ENCODE results near the gene CALD1. TPM values are rescaled to one million over a fixed set of nuclear protein-coding genes. Genes with fewer than 3 reads are reported as not detected.

CALD1 gene
- total and polyA plus RNA-seq, 4 donors: 658 to 1,700 (median 1,168) TPM

GRCh38 chr7:134787720-134788119 lies 8.3 kb downstream of the CALD1 start:
- no peaks in the 10 kb centered on the region for H3K9me3 ChIP-seq (ENCODE audit: control insufficient read depth, low read length)
- no peaks in the 10 kb centered on the region for H3K27me3 ChIP-seq (ENCODE audit: control insufficient read depth in 1 of 2, insufficient read depth in 2 of 2, low read length in 1 of 2)
- H3K27ac ChIP-seq (ENCODE audit: low read depth in 1 of 2, low read length in 2 of 2): peak overlapping the region; percentile 92 to 96
- peak overlapping the region; percentile 27 to 68 for H3K4me3 ChIP-seq (ENCODE audit: low read length in 2 of 2)
- peaks cover 12 to 17% of the 10 kb centered on the region in 2 donors for H3K4me1 ChIP-seq (ENCODE audit: control insufficient read depth in 1 of 2, insufficient read depth in 2 of 2, low read length in 2 of 2)
- 5 to 14% methylated on average over 3 of the region's 3 CpGs for WGBS, 2 donors
- ATAC-seq (ENCODE audit: low FRiP score): no peak
- DNase-seq: no peak
- no peaks in the 10 kb centered on the region for H3K36me3 ChIP-seq (ENCODE audit: control insufficient read depth in 1 of 2, insufficient read depth in 2 of 2, low read length in 1 of 2)
- intact Hi-C loops (cut with DNase I): loop anchor here in 1 of 2 donors (10.0 kb wide), 1 partner anchor 377 kb away; no protein-coding TSS in a partner anchor

- no peak overlapping the region for H3K4me3 ChIP-seq (ENCODE audit: low read length in 2 of 2)
- intact Hi-C loops (cut with DNase I): loop anchor here in 1 of 2 donors (10.0 kb wide), 1 partner anchor 377 kb away; no protein-coding TSS in a partner anchor
- WGBS, 2 donors: 30% methylated on average over 2 of the region's 2 CpGs
- no peaks in the 10 kb centered on the region for H3K36me3 ChIP-seq (ENCODE audit: control insufficient read depth in 1 of 2, insufficient read depth in 2 of 2, low read length in 1 of 2)
- peak overlapping the region; percentile 51 to 79 for H3K27ac ChIP-seq (ENCODE audit: low read depth in 1 of 2, low read length in 2 of 2)
- peaks cover 12 to 17% of the 10 kb centered on the region in 2 donors for H3K4me1 ChIP-seq (ENCODE audit: control insufficient read depth in 1 of 2, insufficient read depth in 2 of 2, low read length in 2 of 2)
- no peak for ATAC-seq (ENCODE audit: low FRiP score)
- H3K9me3 ChIP-seq (ENCODE audit: control insufficient read depth, low read length): no peaks in the 10 kb centered on the region
- DNase-seq: no peak
- no peaks in the 10 kb centered on the region for H3K27me3 ChIP-seq (ENCODE audit: control insufficient read depth in 1 of 2, insufficient read depth in 2 of 2, low read length in 1 of 2)
Measured at GRCh38 chr7:134788191-134788590, 8.8 kb downstream of the CALD1 start.

DNA sequence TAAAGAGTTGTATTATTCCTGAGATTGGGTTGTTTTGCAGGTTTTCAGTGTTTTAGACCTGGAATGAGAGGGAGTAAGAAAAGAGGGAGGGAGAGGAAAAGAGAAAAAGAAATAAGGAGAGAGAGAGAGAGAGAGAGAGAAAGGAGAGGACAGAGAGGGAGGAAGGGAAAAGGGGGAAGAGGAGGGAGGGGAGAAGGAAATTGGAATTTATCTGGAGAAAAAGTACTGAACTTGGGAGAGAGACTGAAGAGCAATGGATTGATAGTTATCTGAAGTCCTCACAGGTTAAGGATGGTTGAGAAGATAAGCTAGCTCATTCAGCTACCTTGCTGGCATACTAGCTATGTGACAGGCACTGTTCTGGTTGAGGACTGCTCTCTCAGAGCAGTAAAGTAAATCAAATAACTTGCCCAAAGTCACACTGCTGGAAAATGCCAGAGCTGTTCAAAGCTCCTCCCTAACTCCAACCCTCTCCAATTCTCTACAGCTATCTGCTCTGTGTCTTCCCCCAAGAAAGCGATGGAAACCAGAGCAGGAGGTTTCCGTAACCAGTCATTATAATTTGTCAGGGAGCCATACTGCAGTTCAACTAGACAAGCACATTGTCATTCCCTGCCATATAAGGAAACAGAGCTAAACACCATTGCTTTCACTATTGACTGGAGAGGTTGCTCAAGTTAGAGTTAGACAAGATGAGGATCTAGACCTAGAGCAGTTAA lies 10.7 kb downstream of the CALD1 start:
- H3K36me3 ChIP-seq (ENCODE audit: control insufficient read depth in 1 of 2, insufficient read depth in 2 of 2, low read length in 1 of 2): no peaks in the 10 kb centered on the region
- intact Hi-C loops (cut with DNase I): loop anchor here in 1 of 2 donors (10.0 kb wide), 1 partner anchor 375 kb away; no protein-coding TSS in a partner anchor
- DNase-seq: no peak
- H3K27ac ChIP-seq (ENCODE audit: low read depth in 1 of 2, low read length in 2 of 2): peak overlapping the region; percentile 89 to 97
- peak; percentile 51 for ATAC-seq (ENCODE audit: low FRiP score)
- 0 to 10% methylated on average over 2 of the region's 2 CpGs for WGBS, 2 donors
- peaks cover 14 to 17% of the 10 kb centered on the region in 2 donors for H3K4me1 ChIP-seq (ENCODE audit: control insufficient read depth in 1 of 2, insufficient read depth in 2 of 2, low read length in 2 of 2)
- H3K27me3 ChIP-seq (ENCODE audit: control insufficient read depth in 1 of 2, insufficient read depth in 2 of 2, low read length in 1 of 2): no peaks in the 10 kb centered on the region
- H3K9me3 ChIP-seq (ENCODE audit: control insufficient read depth, low read length): no peaks in the 10 kb centered on the region
- H3K4me3 ChIP-seq (ENCODE audit: low read length in 2 of 2): peak overlapping the region in 1 of 2 donors; percentile 41

DNA sequence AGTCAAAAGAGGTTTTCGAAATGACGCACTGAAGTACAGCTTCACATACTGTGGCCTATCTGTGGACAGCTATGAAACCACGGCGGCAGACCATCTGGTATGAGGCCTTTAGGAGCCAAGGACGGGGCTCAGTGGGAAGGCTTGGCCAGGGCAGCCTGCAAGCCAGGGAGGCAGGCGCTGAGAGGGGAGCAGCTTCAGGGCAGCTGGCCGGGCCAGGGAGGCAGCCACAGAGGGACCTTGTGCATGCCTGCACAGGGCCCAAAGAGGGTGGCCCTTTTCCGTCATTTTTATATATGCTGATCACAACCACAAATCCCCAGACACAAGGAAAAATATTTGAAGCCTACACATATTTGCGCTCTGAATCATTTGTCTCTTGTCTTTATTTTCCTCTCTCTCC lies 13.5 kb downstream of the CALD1 start:
- intact Hi-C loops (cut with DNase I): no loop called here
- Histone ChIP-seq H3K9me3 (ENCODE audit: control insufficient read depth, low read length) (no peaks in the 10 kb centered on the region), H3K27ac (ENCODE audit: low read depth in 1 of 2, low read length in 2 of 2) (peak overlapping the region; percentile 14 to 98), H3K4me3 (ENCODE audit: low read length in 2 of 2) (no peak overlapping the region), H3K4me1 (ENCODE audit: control insufficient read depth in 1 of 2, insufficient read depth in 2 of 2, low read length in 2 of 2) (peaks cover 12 to 17% of the 10 kb centered on the region in 2 donors), H3K27me3 (ENCODE audit: control insufficient read depth in 1 of 2, insufficient read depth in 2 of 2, low read length in 1 of 2) (no peaks in the 10 kb centered on the region), H3K36me3 (ENCODE audit: control insufficient read depth in 1 of 2, insufficient read depth in 2 of 2, low read length in 1 of 2) (no peaks in the 10 kb centered on the region)
- ATAC-seq (ENCODE audit: low FRiP score): peak; percentile 31
- DNase-seq: peak in 1 of 2 donors; percentile 74
- 15 to 17% methylated on average over 9 of the region's 9 CpGs for WGBS, 2 donors

DNA sequence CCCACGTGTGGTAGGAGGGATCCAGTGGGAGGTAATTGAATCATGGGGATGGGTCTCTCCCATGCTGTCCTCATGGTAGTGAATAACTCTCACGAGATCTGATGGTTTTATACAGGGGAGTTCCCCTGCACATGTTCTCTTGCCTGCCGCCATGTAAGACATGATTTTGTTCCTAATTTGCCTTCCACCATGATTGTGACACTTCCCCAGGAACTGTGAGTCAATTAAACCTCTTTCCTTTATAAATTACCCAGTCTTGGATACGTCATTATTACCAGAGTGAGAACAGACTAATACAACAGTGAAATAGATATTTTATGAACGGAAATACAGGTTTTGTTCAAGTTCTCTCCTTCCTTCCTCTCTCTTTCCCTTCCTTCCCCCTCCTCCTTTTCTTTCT lies 15.8 kb downstream of the CALD1 start:
- intact Hi-C loops (cut with DNase I): no loop called here
- ATAC-seq (ENCODE audit: low FRiP score) (no peak), DNase-seq (no peak)
- H3K36me3 ChIP-seq (ENCODE audit: control insufficient read depth in 1 of 2, insufficient read depth in 2 of 2, low read length in 1 of 2): no peaks in the 10 kb centered on the region
- peak overlapping the region; percentile 39 to 57 for H3K27ac ChIP-seq (ENCODE audit: low read depth in 1 of 2, low read length in 2 of 2)
- peaks cover 8 to 17% of the 10 kb centered on the region in 2 donors for H3K4me1 ChIP-seq (ENCODE audit: control insufficient read depth in 1 of 2, insufficient read depth in 2 of 2, low read length in 2 of 2)
- H3K27me3 ChIP-seq (ENCODE audit: control insufficient read depth in 1 of 2, insufficient read depth in 2 of 2, low read length in 1 of 2): no peaks in the 10 kb centered on the region
- H3K4me3 ChIP-seq (ENCODE audit: low read length in 2 of 2): no peak overlapping the region
- 45% methylated on average over 5 of the region's 5 CpGs for WGBS, 2 donors
- H3K9me3 ChIP-seq (ENCODE audit: control insufficient read depth, low read length): no peaks in the 10 kb centered on the region

- Histone ChIP-seq H3K9me3 (ENCODE audit: control insufficient read depth, low read length) (no peaks in the 10 kb centered on the region), H3K4me1 (ENCODE audit: control insufficient read depth in 1 of 2, insufficient read depth in 2 of 2, low read length in 2 of 2) (peaks cover 7 to 17% of the 10 kb centered on the region in 2 donors), H3K27ac (ENCODE audit: low read depth in 1 of 2, low read length in 2 of 2) (peak overlapping the region; percentile 70 to 83), H3K36me3 (ENCODE audit: control insufficient read depth in 1 of 2, insufficient read depth in 2 of 2, low read length in 1 of 2) (no peaks in the 10 kb centered on the region), H3K27me3 (ENCODE audit: control insufficient read depth in 1 of 2, insufficient read depth in 2 of 2, low read length in 1 of 2) (no peaks in the 10 kb centered on the region), H3K4me3 (ENCODE audit: low read length in 2 of 2) (no peak overlapping the region)
- intact Hi-C loops (cut with DNase I): no loop called here
- no peak for DNase-seq
- no peak for ATAC-seq (ENCODE audit: low FRiP score)
- 4 to 6% methylated on average over 1 of the region's 1 CpG for WGBS, 2 donors
Measured at GRCh38 chr7:134798155-134798554, 18.7 kb downstream of the CALD1 start.

GRCh38 chr7:134799377-134799776 lies 19.9 kb downstream of the CALD1 start:
- 3 to 6% methylated on average over 5 of the region's 5 CpGs for WGBS, 2 donors
- ATAC-seq (ENCODE audit: low FRiP score): no peak

DNA sequence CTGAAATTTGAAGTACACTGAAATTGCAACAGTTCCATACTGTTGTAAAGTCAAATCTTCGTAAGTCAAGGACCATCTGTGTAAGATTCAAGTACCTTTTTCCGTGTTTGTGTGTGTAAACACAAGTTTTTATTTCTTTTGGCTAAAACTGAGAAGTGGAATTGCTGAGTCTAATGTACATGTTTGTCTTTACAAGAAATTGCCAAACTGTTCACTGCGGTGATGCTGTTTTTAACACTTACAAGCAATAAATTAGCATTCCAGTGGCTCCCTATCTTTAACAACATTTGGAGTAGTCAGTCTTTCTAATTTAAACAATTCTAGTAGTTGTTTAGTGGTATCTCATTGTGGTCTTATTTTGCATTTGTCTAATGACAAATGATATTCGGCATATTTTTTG lies 23.3 kb downstream of the CALD1 start:
- Histone ChIP-seq H3K36me3 (ENCODE audit: control insufficient read depth in 1 of 2, insufficient read depth in 2 of 2, low read length in 1 of 2) (no peaks in the 10 kb centered on the region), H3K4me3 (ENCODE audit: low read length in 2 of 2) (no peak overlapping the region), H3K27me3 (ENCODE audit: control insufficient read depth in 1 of 2, insufficient read depth in 2 of 2, low read length in 1 of 2) (no peaks in the 10 kb centered on the region), H3K27ac (ENCODE audit: low read depth in 1 of 2, low read length in 2 of 2) (peak overlapping the region in 1 of 2 donors; percentile 57), H3K9me3 (ENCODE audit: control insufficient read depth, low read length) (no peaks in the 10 kb centered on the region), H3K4me1 (ENCODE audit: control insufficient read depth in 1 of 2, insufficient read depth in 2 of 2, low read length in 2 of 2) (peaks cover 2 to 7% of the 10 kb centered on the region in 2 donors)
- whole genome bisulfite sequencing, 2 donors: 42 to 46% methylated on average over 4 of the region's 4 CpGs
- ATAC-seq (ENCODE audit: low FRiP score) (no peak), DNase-seq (no peak)
- intact Hi-C loops (cut with DNase I): no loop called here

More at GRCh38 chr7:134799377-134799776, 19.9 kb downstream of the CALD1 start:
- Histone ChIP-seq H3K27me3 (ENCODE audit: control insufficient read depth in 1 of 2, insufficient read depth in 2 of 2, low read length in 1 of 2) (no peaks in the 10 kb centered on the region), H3K36me3 (ENCODE audit: control insufficient read depth in 1 of 2, insufficient read depth in 2 of 2, low read length in 1 of 2) (no peaks in the 10 kb centered on the region), H3K9me3 (ENCODE audit: control insufficient read depth, low read length) (no peaks in the 10 kb centered on the region), H3K4me3 (ENCODE audit: low read length in 2 of 2) (peak overlapping the region in 1 of 2 donors; percentile 41), H3K4me1 (ENCODE audit: control insufficient read depth in 1 of 2, insufficient read depth in 2 of 2, low read length in 2 of 2) (peaks cover 6 to 17% of the 10 kb centered on the region in 2 donors), H3K27ac (ENCODE audit: low read depth in 1 of 2, low read length in 2 of 2) (peak overlapping the region in 1 of 2 donors; percentile 70)
- DNase-seq: no peak
- intact Hi-C loops (cut with DNase I): no loop called here

DNA sequence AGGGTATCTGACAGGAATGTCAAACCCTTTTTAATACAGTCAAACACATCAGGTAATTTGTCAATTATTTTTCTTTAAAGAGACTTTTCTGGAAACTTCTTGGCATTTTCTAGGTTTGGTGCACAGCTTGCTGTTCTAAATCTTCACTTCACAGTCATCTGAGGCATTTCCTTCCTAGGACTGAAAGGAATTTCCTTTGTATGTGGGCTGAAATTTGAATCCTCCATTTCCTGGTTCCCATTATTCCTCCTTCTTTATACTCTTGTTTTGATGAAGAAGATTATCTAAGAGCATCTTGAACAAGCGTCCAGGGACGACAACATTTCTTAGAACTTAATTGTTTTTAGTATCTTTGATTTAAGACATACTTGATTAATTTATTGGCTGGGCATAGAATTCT lies 24.9 kb downstream of the CALD1 start:
- intact Hi-C loops (cut with DNase I): no loop called here
- Histone ChIP-seq H3K4me3 (ENCODE audit: low read length in 2 of 2) (no peak overlapping the region), H3K36me3 (ENCODE audit: control insufficient read depth in 1 of 2, insufficient read depth in 2 of 2, low read length in 1 of 2) (no peaks in the 10 kb centered on the region), H3K27ac (ENCODE audit: low read depth in 1 of 2, low read length in 2 of 2) (peak overlapping the region in 1 of 2 donors; percentile 72), H3K27me3 (ENCODE audit: control insufficient read depth in 1 of 2, insufficient read depth in 2 of 2, low read length in 1 of 2) (no peaks in the 10 kb centered on the region), H3K4me1 (ENCODE audit: control insufficient read depth in 1 of 2, insufficient read depth in 2 of 2, low read length in 2 of 2) (peaks cover 0 to 2% of the 10 kb centered on the region in 2 donors), H3K9me3 (ENCODE audit: control insufficient read depth, low read length) (no peaks in the 10 kb centered on the region)
- no peak for ATAC-seq (ENCODE audit: low FRiP score)
- no peak for DNase-seq
- 19 to 24% methylated on average over 2 of the region's 2 CpGs for WGBS, 2 donors
